ENCODE data around the gene SERPINA6. TPM values are rescaled to one million over a fixed set of nuclear protein-coding genes. Genes with fewer than 3 reads are reported as not detected.
"Not testable (repeated sequence)": the region's sequence is repeated elsewhere in the genome, so short reads cannot be mapped to it uniquely, and the experiment has no call there.

Gene SERPINA6
- total RNA-seq, 1 experiment from 2014 or later = not detected

DNA sequence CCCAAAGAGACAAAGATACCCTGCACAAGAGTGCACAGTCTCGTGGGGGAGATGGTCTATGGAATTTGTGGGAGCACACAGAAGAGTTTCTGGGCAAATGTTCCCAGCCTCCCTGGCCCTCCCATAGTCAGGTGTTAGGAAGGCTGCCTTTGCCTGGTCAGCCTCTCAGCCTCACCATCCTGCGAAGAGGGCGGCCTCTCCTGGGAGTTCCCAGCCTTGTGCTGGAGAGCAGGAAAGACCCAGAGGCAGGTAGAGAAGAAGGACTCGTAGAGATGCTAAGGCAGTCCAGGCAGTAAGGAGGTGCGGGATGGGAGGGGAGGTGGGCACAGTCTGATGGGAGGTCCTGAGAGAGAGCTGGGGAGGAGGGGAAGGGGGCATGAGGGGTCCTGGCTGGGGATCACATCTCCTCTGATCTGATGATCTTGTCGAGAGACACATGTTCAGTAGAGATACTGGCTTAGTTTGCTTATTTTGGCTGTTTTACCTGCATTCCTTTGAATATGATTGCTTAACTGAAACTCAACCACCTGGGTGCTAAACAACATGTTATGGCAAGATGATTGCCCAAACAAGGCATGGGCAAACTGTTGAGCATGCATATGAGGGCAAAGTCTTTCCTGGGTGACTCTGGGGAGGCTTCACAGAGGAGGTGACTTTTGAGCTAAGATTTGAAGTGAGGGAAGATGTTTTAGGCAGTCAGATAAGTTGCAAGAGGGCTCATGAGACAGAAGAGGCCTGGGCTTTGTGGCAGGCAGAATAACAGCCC lies 10.5 kb downstream of the SERPINA6 start:
- DNase-seq = no peak
- Histone ChIP-seq H3K36me3 (no peaks in the 10 kb centered on the region), H3K9me3 (no peaks in the 10 kb centered on the region), H3K27me3 (no peaks in the 10 kb centered on the region), H3K4me3 (no peak overlapping the region)

DNA sequence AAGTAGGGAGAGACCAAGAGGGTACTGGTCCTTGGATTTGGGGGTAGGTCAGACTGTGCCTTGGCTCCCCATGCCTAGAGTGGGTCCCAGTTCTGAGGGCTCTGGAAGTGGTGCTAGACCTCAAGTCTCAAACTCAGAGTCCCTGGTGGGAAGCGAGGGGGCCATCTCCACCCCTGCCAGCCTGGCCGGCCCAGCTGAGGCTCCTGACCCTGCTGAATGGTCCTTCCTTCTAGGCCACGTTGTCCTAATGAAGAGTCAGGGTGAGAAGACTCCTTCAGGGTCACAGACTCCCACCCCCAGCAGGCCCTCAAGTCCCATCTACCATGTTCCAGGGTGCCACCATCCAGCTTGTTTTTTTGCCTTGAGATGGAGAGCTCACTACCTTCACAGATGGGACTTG lies 12.9 kb downstream of the SERPINA6 start:
- no peaks in the 10 kb centered on the region for H3K36me3 ChIP-seq
- H3K4me3 ChIP-seq = no peak overlapping the region
- H3K9me3 ChIP-seq = no peaks in the 10 kb centered on the region
- no peak for DNase-seq
- no peaks in the 10 kb centered on the region for H3K27me3 ChIP-seq

DNA sequence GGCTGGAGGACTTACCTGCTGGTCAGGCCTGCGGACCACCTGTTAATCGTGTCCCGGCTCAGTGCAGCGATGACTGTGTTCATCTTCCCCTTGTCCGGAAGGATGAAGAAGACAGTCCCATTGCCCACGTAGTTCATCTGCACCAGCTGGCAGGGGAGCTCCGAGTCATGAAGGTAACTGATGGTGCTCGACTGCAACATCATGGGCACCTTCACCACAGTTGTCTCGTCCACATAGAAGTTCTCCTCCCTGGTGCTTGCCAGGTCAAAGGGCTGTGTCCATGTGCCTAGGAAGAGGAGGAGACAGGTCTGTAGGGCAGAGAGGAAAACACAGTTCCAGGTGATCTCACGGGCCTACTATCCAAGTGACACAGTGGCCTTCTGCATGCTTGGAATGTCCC lies 13.4 kb downstream of the SERPINA6 start:
- no peaks in the 10 kb centered on the region for H3K27me3 ChIP-seq
- H3K9me3 ChIP-seq = no peaks in the 10 kb centered on the region
- no peak for DNase-seq
- no peak overlapping the region for H3K4me3 ChIP-seq
- H3K36me3 ChIP-seq = no peaks in the 10 kb centered on the region

DNA sequence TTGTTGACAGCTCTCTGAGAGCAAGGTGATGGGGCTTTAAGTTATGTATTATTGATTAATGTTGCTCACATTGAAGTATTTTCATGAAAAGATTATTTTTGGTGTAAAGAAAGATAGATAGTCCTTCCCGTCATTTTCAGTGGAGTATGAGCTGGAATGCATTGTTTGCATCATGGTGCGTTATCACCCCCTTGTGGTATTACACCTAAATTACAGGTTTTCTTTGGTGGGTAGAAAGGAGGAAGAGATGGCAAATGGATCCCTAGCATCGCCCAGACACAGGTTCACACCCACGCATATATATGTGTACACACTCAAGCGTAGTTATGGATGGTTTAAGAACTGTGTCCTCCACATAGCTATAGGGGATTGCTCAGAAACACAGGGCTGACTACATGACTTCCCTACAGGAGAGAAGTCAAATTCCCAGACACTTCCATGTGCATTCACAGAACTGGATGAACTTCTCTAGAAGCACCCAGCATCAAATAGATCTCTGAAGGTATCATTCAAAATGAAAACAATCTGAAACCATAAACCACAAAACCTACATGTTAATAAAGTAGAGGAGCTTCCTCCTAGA lies 15.6 kb downstream of the SERPINA6 start:
- Histone ChIP-seq H3K36me3 (no peaks in the 10 kb centered on the region), H3K27me3 (no peaks in the 10 kb centered on the region), H3K4me3 (no peak overlapping the region), H3K9me3 (no peaks in the 10 kb centered on the region)
- DNase-seq = no peak

DNA sequence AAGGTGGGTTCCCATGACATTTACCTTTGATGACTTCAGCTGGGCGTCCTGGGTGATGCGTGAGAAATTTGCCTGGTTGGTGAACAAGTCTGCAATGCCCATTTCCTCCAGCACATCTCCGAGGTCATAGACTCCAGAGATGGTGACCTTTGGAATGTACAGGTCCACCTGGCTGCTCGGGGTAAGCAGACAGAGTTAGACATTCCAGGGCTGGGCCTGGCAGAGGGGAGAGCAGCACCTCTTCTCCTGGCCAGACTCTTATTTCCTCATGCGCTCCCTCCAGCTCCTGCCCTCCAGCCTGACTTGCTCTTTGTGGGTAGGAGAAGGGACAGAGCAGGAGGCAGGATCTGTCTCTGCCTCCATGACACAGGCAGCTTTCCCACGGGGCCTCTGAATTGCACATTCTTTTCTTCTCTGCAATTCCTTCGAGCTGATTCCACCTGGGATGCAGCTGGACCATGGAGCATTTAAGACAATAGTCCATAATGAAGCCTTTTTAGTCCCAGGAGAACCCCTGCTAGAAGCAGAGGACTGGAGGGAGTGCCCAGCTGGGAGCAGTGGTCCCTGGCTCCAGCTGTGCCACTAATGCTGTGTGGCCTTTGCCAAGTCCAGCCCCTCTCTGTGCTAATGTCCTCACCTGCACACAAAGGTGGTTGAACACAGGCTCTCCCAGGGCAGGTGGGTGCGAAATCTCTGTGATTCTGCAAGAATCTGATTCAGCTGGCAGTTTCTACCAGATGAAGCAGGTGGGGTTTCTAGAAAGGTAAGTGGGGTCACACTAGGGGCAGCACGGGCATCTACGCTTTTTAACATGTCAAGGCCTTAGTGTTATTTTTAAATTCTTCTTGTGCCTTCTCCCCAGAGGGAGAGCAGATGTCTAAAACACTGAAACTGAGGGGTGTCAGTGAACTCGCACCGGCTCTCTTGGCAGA lies 16.8 kb downstream of the SERPINA6 start:
- Histone ChIP-seq H3K36me3 (no peaks in the 10 kb centered on the region), H3K27me3 (no peaks in the 10 kb centered on the region), H3K4me3 (no peak overlapping the region), H3K9me3 (no peaks in the 10 kb centered on the region)
- no peak for DNase-seq

DNA sequence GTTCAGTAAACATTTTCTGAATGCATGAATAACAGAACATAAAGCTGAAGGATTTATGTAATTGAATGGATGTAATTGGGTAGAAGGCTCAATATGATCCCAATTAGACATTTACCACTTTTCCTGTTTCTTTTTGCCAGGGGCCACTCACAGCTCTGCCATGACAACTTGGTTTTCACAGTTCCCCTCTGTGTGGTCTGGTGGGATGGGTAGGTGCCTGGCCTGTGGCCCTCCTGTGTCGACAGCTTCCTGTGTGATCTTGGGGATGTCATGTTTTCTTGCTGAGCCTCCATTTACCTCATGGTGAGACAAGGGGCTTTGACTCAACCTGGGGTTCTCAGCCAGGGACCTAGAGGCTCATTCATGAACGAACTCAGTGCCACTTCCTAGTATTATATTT lies 17.5 kb downstream of the SERPINA6 start:
- Histone ChIP-seq H3K9me3 (no peaks in the 10 kb centered on the region), H3K27me3 (no peaks in the 10 kb centered on the region), H3K4me3 (no peak overlapping the region), H3K36me3 (no peaks in the 10 kb centered on the region)
- no peak for DNase-seq

DNA sequence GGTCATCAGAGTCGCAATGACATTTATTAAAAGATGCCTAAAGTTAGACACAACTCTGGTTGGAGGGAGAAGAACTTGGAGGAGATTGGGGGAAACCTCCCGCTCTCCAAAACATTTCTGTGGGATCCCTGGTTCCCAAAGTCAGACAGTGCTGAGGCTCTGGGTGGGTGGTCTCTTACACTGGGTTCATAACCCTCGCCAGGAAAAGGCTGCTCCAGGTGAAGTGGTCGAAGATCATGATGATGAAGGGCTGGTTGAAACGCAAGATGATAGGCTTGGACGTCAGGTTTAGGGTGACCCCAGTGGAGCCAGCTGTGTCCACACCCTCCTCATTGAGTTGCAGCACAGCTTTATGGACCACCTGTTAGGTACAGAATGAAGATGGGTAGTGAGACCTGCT lies 18.9 kb downstream of the SERPINA6 start:
- H3K27me3 ChIP-seq = no peaks in the 10 kb centered on the region
- no peaks in the 10 kb centered on the region for H3K36me3 ChIP-seq
- no peak overlapping the region for H3K4me3 ChIP-seq
- no peaks in the 10 kb centered on the region for H3K9me3 ChIP-seq
- DNase-seq = no peak

DNA sequence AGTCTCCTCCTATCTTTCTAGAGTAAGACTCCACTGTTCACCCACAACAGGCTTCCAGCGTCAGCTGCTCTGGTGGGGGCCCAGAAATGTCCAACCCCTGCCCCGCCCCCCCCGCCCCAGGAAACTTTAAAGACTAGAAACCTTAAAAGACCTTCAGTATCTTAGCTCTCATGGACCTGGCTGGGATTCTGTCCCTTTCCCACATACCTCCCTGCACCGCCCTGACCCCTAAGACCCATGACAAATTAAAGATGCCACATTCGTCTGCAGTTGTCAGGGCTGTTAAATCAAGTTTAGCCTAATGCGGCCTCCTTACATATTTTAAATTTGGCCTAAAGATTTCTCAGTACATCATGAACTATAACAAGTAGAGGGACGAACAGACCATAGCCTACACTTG lies 20.0 kb downstream of the SERPINA6 start:
- Histone ChIP-seq H3K4me3 (no peak overlapping the region), H3K36me3 (no peaks in the 10 kb centered on the region), H3K27me3 (no peaks in the 10 kb centered on the region), H3K9me3 (no peaks in the 10 kb centered on the region)
- no peak for DNase-seq

DNA sequence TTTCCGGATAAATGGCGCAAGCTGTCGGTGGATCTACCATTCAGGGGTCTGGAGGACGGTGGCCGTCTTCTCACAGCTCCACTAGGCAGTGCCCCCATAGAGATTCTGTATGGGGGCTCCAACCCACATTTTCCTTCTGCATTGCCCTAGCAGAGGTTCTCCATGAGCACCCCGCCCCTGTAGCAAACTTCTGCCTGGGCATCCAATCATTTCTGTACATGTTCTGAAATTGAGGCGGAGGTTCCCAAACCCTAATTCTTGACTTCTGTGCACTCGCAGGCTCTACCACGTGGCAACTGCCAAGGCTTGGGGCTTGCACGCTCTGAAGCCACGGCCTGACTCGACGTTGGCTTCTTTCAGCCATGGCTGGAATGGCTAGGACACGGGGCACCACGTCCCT lies 25.0 kb downstream of the SERPINA6 start:
- Histone ChIP-seq H3K9me3 (no peaks in the 10 kb centered on the region), H3K27me3 (no peaks in the 10 kb centered on the region), H3K4me3 (no peak overlapping the region), H3K36me3 (no peaks in the 10 kb centered on the region)
- DNase-seq = no peak

DNA sequence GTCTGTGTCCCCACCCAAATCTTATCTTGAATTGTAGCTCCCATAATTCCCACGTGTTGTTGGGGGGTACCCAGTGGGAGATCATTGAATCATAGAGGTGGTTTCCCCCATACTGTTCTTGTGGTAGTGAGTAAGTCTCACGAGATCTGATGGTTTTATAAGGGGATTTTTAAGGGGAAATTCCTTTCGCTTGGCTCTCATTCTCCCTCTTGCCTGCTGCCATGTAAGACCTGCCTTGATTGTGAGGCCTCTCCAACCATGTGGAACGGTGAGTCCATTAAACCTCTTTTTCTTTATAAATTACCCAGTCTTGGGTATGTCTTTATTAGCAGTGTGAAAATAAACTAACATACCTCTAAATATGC lies 27.0 kb downstream of the SERPINA6 start:
- H3K27me3 ChIP-seq, H3K4me3 ChIP-seq, H3K36me3 ChIP-seq, DNase-seq, H3K9me3 ChIP-seq: not testable (repeated sequence)

DNA sequence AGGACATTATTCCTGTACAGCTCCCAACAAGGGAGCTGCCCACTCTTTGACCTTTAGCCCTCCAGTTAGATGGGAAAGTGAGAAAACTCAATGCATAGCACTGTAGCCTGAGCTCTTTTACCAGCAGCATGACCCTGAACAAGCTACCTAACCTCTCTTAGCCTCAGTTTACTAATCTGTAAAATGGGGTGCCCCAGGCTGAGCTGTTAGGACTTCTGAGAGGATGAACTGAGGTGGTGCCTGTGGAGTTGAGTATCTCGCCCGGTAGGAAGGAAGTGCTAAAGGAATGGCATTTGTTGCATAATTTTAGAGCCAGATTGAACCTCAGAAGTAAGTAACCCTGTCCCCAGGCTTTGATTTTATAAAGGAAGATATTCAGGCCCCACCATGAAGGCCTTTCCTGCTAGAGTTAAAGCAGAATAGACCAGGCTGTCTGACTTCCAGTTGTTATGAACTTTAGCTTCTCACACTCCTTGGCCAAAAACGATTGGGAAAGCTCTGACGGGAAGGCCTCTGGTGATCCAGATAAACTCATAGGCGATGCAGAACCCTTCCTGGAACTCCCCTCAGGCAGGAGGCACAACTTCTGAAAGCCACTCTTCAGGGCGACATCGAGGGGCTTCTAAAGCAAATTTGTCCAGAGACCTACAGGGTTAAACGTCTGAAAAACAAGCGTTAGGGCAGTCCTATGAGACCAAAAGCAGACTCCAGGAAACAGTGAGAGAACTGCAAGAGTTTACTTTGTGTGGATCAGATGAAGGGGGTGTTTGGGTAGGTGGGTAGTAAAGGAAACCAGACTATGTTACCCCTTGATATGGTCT lies 27.6 kb downstream of the SERPINA6 start:
- Histone ChIP-seq H3K36me3 (no peaks in the 10 kb centered on the region), H3K9me3 (no peaks in the 10 kb centered on the region), H3K27me3 (no peaks in the 10 kb centered on the region), H3K4me3 (no peak overlapping the region)
- no peak for DNase-seq

DNA sequence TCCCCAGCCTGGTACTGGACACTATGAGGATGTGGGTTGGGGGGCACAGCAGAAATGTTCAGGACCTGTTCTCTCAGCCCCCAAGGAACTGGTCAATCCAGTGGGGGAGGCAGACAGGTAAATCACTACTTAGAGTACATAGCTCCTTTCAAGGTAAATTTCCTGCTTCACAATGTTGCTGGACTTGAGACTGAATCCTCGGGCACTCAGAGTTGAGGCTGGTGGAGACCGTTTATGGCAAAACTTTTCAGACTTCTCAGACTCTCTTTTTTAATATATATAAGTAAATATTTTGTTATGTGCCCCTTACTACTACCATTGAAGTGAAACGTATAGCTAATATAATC lies 29.6 kb downstream of the SERPINA6 start:
- no peaks in the 10 kb centered on the region for H3K36me3 ChIP-seq
- DNase-seq = no peak
- H3K27me3 ChIP-seq = no peaks in the 10 kb centered on the region
- no peaks in the 10 kb centered on the region for H3K9me3 ChIP-seq
- no peak overlapping the region for H3K4me3 ChIP-seq

DNA sequence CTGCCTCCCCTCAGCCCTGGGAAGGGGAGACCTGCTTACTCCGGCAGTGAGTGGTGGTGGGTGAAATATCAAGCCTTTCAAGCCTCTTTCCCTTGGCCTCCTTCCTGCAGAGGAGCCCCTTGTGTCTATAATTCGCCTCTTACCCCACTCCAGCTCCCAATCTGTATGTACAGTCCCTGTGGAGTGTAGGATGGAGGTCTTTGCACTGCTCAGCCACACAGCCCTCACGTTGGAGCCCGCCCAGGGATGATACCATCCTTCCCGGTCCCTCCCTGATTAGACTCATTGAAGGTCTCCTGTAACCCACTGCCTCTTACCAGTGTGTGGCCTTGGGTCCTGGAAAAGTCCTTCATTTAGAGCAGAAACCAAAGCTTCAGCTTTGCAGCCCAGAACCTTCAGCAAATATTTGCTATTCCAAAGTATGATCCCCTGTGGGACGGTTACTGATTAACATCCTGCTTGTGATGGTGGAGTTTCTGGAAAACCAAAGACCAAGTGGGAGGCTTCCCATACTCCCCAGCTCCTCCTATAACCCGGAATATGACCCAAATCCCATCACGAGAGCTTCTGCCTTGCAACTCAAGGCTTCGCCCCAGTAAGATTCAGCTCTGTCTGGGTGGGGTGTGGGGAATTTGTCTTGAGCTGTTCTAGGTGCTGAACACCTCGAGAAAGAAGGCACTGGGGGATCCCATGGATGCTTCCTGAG lies 30.1 kb downstream of the SERPINA6 start, which contains the start of gene SERPINA10:
TSS of gene SERPINA10 (minus strand) at position 397 of the 706 bp plus-strand sequence. CDS start 2,675 bp downstream, outside the sequence.
- Histone ChIP-seq H3K36me3 (no peaks in the 10 kb centered on the region), H3K9me3 (no peaks in the 10 kb centered on the region), H3K27me3 (no peaks in the 10 kb centered on the region), H3K4me3 (no peak within 1 kb of the TSS)
- no peak for DNase-seq

DNA sequence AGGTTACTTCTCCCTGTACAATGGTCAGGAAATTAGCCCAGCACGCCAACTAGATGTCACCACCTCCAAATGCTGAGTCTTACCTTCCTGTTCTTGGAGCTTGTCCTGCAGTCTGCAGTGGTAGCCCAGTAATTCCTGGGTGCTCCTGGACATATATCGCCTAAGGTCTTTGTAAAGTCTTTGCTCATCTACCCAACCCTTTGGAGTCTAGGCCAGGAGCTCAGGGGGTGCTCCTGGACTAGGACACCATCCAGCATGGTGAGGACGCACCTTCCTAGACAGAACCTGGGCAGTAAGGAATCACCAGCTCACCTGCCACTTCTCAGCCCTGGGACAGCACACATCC lies 30.6 kb downstream of the SERPINA6 start:
- no peaks in the 10 kb centered on the region for H3K9me3 ChIP-seq
- no peaks in the 10 kb centered on the region for H3K36me3 ChIP-seq
- no peaks in the 10 kb centered on the region for H3K27me3 ChIP-seq
- DNase-seq = no peak
- no peak overlapping the region for H3K4me3 ChIP-seq

DNA sequence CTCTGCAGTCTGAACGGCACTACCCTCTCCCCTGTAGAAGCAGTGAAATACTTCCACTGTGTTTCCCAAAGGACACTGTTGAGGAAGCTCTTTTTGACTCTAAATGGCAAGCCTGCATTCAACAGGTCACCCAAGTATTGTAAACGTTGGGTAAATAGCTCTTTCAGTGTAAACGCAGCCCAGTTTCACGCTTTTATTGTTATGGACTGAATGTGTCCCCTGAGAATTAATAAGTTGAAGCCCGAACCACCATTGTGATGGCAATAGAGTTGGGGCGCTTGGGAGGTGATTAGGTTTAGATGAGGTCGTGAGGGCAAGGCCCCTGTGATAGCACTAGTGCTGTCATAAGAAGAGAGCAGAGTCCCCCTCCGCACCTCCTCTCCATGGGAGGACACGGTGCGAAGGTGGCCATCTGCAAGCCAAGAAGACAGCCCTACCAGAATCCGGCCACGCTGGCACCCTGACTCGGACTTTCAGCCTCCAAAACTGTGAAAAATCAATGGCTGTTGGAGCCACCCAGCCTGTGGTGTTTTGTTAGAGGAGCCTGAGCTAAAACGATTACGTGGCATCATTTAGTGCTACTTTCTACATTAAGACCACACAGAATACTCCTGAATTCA lies 31.1 kb downstream of the SERPINA6 start:
- Histone ChIP-seq H3K36me3 (no peaks in the 10 kb centered on the region), H3K27me3 (no peaks in the 10 kb centered on the region)
- no peak for DNase-seq

More for the DNA sequence above, 31.1 kb downstream of the SERPINA6 start:
- Histone ChIP-seq H3K9me3 (no peaks in the 10 kb centered on the region), H3K4me3 (no peak overlapping the region)
